Tibial nerve (tissue), 4 donors: ENCODE data around the gene TDRD10. TPM values are rescaled to one million over a fixed set of nuclear protein-coding genes. Genes with fewer than 3 reads are reported as not detected.

Experiments
- DNase-seq, 2 donors: peaks; one replicate each; pipeline ENCODE4 v3.0.0-alpha.2; 2019; ENCODE audit warnings: low spot score in 2 of 2
- H3K27ac ChIP-seq, 4 donors: fragments of 200-600 bp; sonication (generic) in 3 of 4; one replicate each; pipeline ENCODE4 v1.5.1; 2017 to 2019; ENCODE audit warnings: mild to moderate bottlenecking in 1 of 4
- H3K27me3 ChIP-seq, 2 donors: fragments of 200-600 bp; sonication (generic) in 1 of 2; one replicate each; pipeline versions ENCODE4 v1.5.1 to v1.6.0; 2017 to 2019
- H3K36me3 ChIP-seq, 3 donors: fragments of 200-600 bp; sonication (generic); one replicate each; pipeline ENCODE4 v1.5.1; 2018 to 2019
- H3K4me1 ChIP-seq, 4 donors: fragments of 200-600 bp; sonication (generic) in 3 of 4; one replicate each; pipeline ENCODE4 v1.5.1; 2017 to 2019
- H3K4me3 ChIP-seq, 4 donors: fragments of 200-600 bp; sonication (generic) in 3 of 4; one replicate each; pipeline ENCODE4 v1.5.1; 2017 to 2019; ENCODE audit warnings: mild to moderate bottlenecking in 1 of 4, moderate library complexity in 1 of 4
- H3K9me3 ChIP-seq, 4 donors: fragments of 200-600 bp; sonication (generic) in 3 of 4; one replicate each; pipeline ENCODE4 v1.5.1; 2017 to 2019
- EP300 ChIP-seq, 2 donors: sonication (generic); formaldehyde crosslinking; IDR thresholded peaks; one replicate each; pipeline ENCODE4 v1.6.1; 2017; ENCODE audit warnings: antibody characterized with exemption in 2 of 2, mild to moderate bottlenecking in 1 of 2
- POLR2A ChIP-seq, 2 donors: fragments of 450-650 bp; IDR thresholded peaks; one replicate each; pipeline ENCODE4 v1.6.1; 2017; ENCODE audit warnings: antibody characterized with exemption in 2 of 2, mild to moderate bottlenecking in 2 of 2, moderate library complexity in 2 of 2
- WGBS, 2 donors: methylation state at CpG; one replicate each; pipeline ENCODE4 v1.1.5; 2018; 5-methylcytosine and 5-hydroxymethylcytosine counted together
- total RNA-seq, 4 donors: library from RNA; depleted of rRNA; stranded (reverse); fragments of >200 nt; gene quantifications; one replicate each; pipeline ENCODE4 v1.1.0, GENCODE V29; 2016
- TF ChIP-seq, protein P1 (sequence below), 5 experiments: fragments of 200-600 bp in 3 of 5; fragments of 450-650 bp in 2 of 5; sonication (generic) in 3 of 5; IDR thresholded peaks; one replicate each; pipeline ENCODE4 v1.5.1; 2016 to 2019; ENCODE audit warnings: antibody characterized with exemption in 5 of 5, mild to moderate bottlenecking in 3 of 5, moderate library complexity in 2 of 5

TDRD10 gene
- total RNA-seq, 4 donors from 2014 or later, result 6.7 to 9.0 (median 7.6) TPM

DNA sequence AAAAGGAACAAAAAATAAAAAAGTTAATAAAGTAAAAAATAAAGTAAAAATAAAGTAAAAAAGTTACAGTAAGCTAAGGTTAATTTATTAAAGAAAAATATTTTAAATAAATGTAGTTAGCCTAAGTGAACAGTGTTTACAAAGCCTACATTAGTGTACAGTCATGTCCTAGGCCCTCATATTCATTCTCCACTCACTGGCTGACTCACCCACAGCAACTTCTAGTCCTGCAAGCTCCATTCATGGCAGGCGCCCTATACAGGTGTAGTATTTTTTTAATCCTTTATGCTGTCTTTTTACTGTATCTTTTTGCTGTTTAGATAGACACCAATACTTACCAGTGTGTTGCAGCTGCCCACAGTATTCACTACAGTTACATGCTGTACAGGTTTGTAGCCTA lies 93.6 kb downstream of the TDRD10 start:
- DNase-seq, result no peak
- WGBS, 2 donors, result 86 to 87% methylated on average over 1 of the region's 1 CpG
- peaks cover 11 to 91% (median 36%) of the 10 kb centered on the region in 3 donors for H3K36me3 ChIP-seq

More for the DNA sequence above, 93.6 kb downstream of the TDRD10 start:
- H3K9me3 ChIP-seq, result no peaks in the 10 kb centered on the region
- peaks cover 0 to 21% (median 15%) of the 10 kb centered on the region in 4 donors for H3K4me1 ChIP-seq
- H3K27me3 ChIP-seq, result no peaks in the 10 kb centered on the region
- no peak overlapping the region for H3K27ac ChIP-seq
- TF ChIP-seq EP300 (IDR thresholded peaks at IDR 0.05) (no peak), POLR2A (IDR thresholded peaks at IDR 0.05) (no peak)
- TF ChIP-seq, protein P1, sequence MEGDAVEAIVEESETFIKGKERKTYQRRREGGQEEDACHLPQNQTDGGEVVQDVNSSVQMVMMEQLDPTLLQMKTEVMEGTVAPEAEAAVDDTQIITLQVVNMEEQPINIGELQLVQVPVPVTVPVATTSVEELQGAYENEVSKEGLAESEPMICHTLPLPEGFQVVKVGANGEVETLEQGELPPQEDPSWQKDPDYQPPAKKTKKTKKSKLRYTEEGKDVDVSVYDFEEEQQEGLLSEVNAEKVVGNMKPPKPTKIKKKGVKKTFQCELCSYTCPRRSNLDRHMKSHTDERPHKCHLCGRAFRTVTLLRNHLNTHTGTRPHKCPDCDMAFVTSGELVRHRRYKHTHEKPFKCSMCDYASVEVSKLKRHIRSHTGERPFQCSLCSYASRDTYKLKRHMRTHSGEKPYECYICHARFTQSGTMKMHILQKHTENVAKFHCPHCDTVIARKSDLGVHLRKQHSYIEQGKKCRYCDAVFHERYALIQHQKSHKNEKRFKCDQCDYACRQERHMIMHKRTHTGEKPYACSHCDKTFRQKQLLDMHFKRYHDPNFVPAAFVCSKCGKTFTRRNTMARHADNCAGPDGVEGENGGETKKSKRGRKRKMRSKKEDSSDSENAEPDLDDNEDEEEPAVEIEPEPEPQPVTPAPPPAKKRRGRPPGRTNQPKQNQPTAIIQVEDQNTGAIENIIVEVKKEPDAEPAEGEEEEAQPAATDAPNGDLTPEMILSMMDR (IDR thresholded peaks at IDR 0.05), result no peak
- no peak overlapping the region for H3K4me3 ChIP-seq

Other genes starting within 250 kb of the TDRD10 start
- 100 to 1,000 TPM in 3 of 4 donors, 10 to 100 TPM in 1; 93.9 to 120 (median 111) TPM for gene HAX1, start 229.6 kb upstream of the TDRD10 start, total RNA-seq
- gene AQP10, start 181.1 kb upstream of the TDRD10 start, total RNA-seq, result under 1 TPM in 1 of 4 donors, not detected in 3; 0.21 TPM
- 100 to 1,000 TPM; 136 to 261 (median 156) TPM for gene ATP8B2, start 176.7 kb upstream of the TDRD10 start, total RNA-seq
- 10 to 100 TPM; 31.6 to 53.7 (median 33.5) TPM for gene IL6R, start 96.9 kb upstream of the TDRD10 start, total RNA-seq
- gene SHE, start 193 bp downstream of the TDRD10 start, total RNA-seq, result 10 to 100 TPM in 3 of 4 donors, 1 to 10 TPM in 1; 9.0 to 24.6 (median 18.0) TPM
- gene UBE2Q1, start 56.4 kb downstream of the TDRD10 start, total RNA-seq, result 10 to 100 TPM; 14.9 to 69.8 (median 18.9) TPM
- gene CHRNB2, start 65.6 kb downstream of the TDRD10 start, total RNA-seq, result not detected
- 100 to 1,000 TPM; 105 to 120 (median 107) TPM for gene ADAR, start 106.0 kb downstream of the TDRD10 start, total RNA-seq